ENCODE results near the gene FOXJ3. TPM values are rescaled to one million over a fixed set of nuclear protein-coding genes. Genes with fewer than 3 reads are reported as not detected.

The FOXJ3 gene
- total RNA-seq, 2 donors from 2014 or later = 44.5 to 47.5 TPM

DNA sequence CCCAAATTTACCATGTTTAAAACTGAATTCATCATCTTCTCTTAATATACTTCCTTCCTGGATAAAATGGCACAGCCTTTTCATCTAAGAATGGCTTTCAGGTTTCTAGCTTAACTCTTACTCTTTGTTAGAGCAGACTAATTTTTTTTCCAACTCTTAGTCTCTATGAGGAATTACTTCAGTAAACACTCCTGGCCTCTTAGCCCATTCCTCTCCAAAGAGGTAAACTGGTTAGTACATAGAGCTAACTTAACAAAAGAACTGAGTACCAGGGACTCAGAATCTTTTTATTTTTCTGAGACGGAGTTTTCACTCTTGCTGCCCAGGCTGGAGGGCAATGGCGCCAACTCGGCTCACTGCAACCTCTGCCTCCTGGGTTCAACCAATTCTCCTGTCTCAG lies 21.1 kb downstream of the FOXJ3 start:
- H3K4me3 Mint-ChIP-seq = no peak overlapping the region
- no peak overlapping the region for H3K27ac Mint-ChIP-seq
- peaks cover 2 to 8% of the 10 kb centered on the region in 2 donors for H3K36me3 Mint-ChIP-seq (ENCODE audit: insufficient read depth in 2 of 2)
- no peaks in the 10 kb centered on the region for H3K27me3 Mint-ChIP-seq (ENCODE audit: low read depth)
- peaks cover 60% of the 10 kb centered on the region for H3K4me1 Mint-ChIP-seq (ENCODE audit: low read depth)
- no peak for ATAC-seq (replicated peaks in 1 of 2)
- no peak for DNase-seq
- no peaks in the 10 kb centered on the region for H3K9me3 Mint-ChIP-seq

DNA sequence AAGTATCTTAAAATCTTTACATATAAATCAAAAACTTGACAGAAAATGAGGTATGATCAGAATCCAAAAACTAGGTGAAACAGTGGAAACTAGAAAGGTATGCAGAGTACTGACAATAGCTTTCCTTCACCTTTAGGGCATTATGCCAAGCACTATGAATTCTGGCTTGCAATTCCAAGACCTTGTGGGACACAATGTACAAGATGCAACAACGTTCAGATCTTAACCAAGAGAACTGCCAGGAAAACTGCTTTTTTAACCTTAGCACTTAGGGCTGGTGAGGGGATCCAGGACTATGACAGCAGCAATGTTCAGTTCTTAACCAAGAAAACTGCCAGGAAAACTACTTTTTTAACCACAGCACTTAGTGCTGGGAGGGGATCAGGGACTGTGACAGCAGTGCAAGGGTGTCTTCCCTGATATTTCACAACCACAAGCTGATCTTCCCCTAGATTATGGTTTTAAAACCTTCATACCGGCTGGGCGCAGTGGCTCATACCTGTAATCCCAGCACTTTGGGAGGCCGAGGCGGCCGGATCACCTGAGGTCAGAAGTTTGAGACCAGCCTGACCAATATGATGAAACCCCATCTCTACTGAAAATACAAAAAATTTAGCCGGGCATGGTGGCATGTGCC lies 22.3 kb downstream of the FOXJ3 start:
- Mint-ChIP-seq H3K27me3 (ENCODE audit: low read depth) (no peaks in the 10 kb centered on the region), H3K27ac (no peak overlapping the region), H3K4me3 (no peak overlapping the region), H3K4me1 (ENCODE audit: low read depth) (peaks cover 57% of the 10 kb centered on the region), H3K9me3 (no peaks in the 10 kb centered on the region), H3K36me3 (ENCODE audit: insufficient read depth in 2 of 2) (peaks cover 2 to 12% of the 10 kb centered on the region in 2 donors)
- DNase-seq = no peak
- no peak for ATAC-seq (replicated peaks in 1 of 2)

DNA sequence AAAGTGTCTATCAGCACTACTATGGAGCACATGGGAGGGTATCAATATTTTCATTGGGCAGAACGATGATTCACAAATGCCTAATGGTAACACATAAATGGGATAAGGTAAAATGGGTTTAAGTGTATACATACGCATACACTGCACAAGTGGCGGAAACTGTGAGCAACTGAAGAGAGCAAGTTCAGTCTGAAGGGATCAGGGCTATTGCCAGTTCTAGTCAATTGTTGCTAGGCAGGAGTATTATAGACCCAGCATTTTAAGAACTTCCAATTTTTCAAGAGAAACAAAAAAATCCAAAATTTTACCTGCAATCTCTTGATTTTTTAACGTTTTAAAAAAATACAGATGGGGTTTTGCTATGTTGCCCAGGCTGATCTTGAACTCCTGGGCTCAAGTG lies 23.1 kb downstream of the FOXJ3 start:
- peaks cover 2 to 12% of the 10 kb centered on the region in 2 donors for H3K36me3 Mint-ChIP-seq (ENCODE audit: insufficient read depth in 2 of 2)
- peaks cover 50% of the 10 kb centered on the region for H3K4me1 Mint-ChIP-seq (ENCODE audit: low read depth)
- H3K27ac Mint-ChIP-seq = no peak overlapping the region
- DNase-seq (no peak), ATAC-seq (replicated peaks in 1 of 2) (no peak)
- no peak overlapping the region for H3K4me3 Mint-ChIP-seq
- no peaks in the 10 kb centered on the region for H3K27me3 Mint-ChIP-seq (ENCODE audit: low read depth)
- H3K9me3 Mint-ChIP-seq = no peaks in the 10 kb centered on the region

DNA sequence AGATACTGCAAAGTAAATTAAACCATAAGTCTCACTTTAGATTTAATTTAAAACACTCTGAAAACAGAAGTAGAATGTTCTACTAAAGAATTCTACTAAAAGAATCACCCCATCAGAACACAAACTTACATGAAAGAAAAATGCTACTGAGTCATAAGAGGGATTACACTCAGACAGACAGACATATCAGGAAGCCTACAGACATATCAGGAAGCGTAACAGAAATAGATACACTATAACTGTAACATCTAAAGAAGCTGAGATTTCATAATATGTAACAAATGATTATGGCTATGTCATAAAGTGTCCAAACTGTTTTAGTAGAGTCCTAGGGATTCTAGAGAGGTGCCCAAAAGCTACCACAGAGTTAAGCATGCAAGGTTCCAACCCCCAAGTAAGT lies 23.9 kb downstream of the FOXJ3 start:
- Mint-ChIP-seq H3K4me3 (peak overlapping the region in 1 of 2 donors; percentile 6), H3K27ac (peak overlapping the region; percentile 31), H3K36me3 (ENCODE audit: insufficient read depth in 2 of 2) (peaks cover 4 to 12% of the 10 kb centered on the region in 2 donors), H3K9me3 (no peaks in the 10 kb centered on the region), H3K4me1 (ENCODE audit: low read depth) (peaks cover 45% of the 10 kb centered on the region), H3K27me3 (ENCODE audit: low read depth) (no peaks in the 10 kb centered on the region)
- no peak for DNase-seq
- ATAC-seq (replicated peaks in 1 of 2) = peak; percentile 45 to 85

DNA sequence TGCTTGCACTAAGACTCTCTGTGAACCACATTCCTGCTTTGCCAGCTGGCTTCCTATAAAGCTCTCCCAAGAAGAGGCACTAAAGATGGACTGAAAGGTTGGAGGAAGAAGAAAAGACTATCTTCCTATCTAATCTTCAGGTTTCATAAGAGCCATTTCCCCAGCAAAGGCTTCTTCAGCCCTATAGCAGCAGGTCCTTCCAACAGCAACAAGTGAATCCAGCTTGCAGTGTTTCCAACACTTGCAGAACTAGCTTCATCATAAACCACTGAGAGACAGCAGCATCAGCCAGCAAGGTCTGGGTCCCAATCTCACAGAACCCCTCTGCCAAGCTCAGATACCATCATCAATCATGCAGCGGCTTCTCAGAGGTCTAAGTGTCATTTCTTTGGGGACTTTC lies 28.1 kb downstream of the FOXJ3 start:
- Mint-ChIP-seq H3K4me3 (no peak overlapping the region), H3K27me3 (ENCODE audit: low read depth) (no peaks in the 10 kb centered on the region), H3K9me3 (peaks cover 3 to 4% of the 10 kb centered on the region in 2 donors), H3K27ac (no peak overlapping the region), H3K36me3 (ENCODE audit: insufficient read depth in 2 of 2) (peaks cover 8 to 31% of the 10 kb centered on the region in 2 donors), H3K4me1 (ENCODE audit: low read depth) (peaks cover 19% of the 10 kb centered on the region)
- no peak for ATAC-seq (replicated peaks in 1 of 2)
- no peak for DNase-seq

DNA sequence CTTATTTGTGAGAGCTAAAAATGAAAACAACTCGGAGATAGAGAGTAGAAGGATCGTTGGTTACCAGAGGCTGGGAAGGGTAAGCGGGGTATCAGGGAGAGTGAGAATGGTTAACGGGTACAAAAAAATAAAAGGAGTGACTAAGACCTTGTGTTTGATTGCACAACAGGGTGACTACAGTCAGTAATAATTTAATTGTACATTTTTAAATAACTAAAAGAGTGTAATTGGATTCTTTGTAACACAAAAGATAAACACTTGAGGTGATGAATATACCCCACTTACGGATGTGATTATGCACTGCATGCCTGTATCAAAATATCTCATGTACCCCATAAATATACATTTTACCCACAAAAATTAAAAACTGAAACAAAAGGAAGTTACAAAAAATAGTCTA lies 29.4 kb downstream of the FOXJ3 start:
- ATAC-seq (replicated peaks in 1 of 2) (no peak), DNase-seq (no peak)
- Mint-ChIP-seq H3K9me3 (peaks cover 7 to 10% of the 10 kb centered on the region in 2 donors), H3K27me3 (ENCODE audit: low read depth) (no peaks in the 10 kb centered on the region), H3K36me3 (ENCODE audit: insufficient read depth in 2 of 2) (peaks cover 11 to 39% of the 10 kb centered on the region in 2 donors), H3K4me1 (ENCODE audit: low read depth) (peaks cover 8% of the 10 kb centered on the region), H3K4me3 (no peak overlapping the region), H3K27ac (no peak overlapping the region)

DNA sequence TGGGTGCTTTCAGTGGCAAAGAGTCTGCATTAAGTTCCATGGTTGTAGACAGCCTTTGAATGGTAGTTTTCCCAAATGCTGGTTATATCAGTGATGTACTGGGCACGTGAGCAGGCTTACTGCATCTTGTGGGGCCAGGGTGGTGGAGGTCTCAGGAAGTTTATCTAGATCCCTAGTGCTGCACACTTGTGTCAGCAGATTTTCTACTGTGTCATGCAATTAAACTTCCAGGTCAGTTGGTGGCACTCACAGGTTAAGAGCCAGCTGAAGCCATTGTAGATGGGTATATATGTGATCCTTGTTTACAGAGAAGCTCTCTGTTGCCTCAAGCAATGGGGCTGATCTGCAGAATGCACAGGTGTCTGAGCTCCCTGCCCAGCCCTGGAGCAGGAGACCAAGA lies 33.0 kb downstream of the FOXJ3 start:
- Mint-ChIP-seq H3K27ac (no peak overlapping the region), H3K9me3 (peaks cover 13 to 17% of the 10 kb centered on the region in 2 donors), H3K27me3 (ENCODE audit: low read depth) (no peaks in the 10 kb centered on the region), H3K36me3 (ENCODE audit: insufficient read depth in 2 of 2) (peaks cover 19 to 45% of the 10 kb centered on the region in 2 donors), H3K4me1 (ENCODE audit: low read depth) (peaks cover 28% of the 10 kb centered on the region), H3K4me3 (no peak overlapping the region)
- ATAC-seq (replicated peaks in 1 of 2) (no peak), DNase-seq (no peak)

DNA sequence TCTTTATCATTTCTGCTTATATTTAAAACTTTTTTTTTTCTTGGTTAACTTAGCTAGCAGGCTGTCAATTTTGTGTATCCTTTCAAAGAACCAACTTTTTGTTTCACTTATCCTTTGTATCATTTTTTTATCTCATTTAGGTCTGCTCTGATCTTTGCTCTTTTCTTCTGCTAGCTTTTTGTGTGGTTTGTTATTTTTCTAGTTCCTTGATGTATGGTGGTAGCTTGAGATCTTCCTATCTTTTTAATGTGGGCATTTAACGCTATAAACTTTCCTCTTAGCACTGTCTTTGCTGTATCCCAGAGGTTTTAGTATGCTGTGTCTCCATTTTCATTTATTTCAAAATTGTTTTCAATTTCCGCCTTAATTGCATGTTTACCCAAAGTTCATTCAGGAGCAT lies 36.5 kb downstream of the FOXJ3 start:
- H3K4me1 Mint-ChIP-seq (ENCODE audit: low read depth) = peaks cover 23% of the 10 kb centered on the region
- DNase-seq (no peak), ATAC-seq (replicated peaks in 1 of 2) (no peak)
- H3K36me3 Mint-ChIP-seq (ENCODE audit: insufficient read depth in 2 of 2) = peaks cover 16 to 31% of the 10 kb centered on the region in 2 donors
- no peak overlapping the region for H3K4me3 Mint-ChIP-seq
- H3K27me3 Mint-ChIP-seq (ENCODE audit: low read depth) = no peaks in the 10 kb centered on the region
- H3K27ac Mint-ChIP-seq = peak overlapping the region; percentile 54
- peaks cover 16% of the 10 kb centered on the region in 2 donors for H3K9me3 Mint-ChIP-seq

DNA sequence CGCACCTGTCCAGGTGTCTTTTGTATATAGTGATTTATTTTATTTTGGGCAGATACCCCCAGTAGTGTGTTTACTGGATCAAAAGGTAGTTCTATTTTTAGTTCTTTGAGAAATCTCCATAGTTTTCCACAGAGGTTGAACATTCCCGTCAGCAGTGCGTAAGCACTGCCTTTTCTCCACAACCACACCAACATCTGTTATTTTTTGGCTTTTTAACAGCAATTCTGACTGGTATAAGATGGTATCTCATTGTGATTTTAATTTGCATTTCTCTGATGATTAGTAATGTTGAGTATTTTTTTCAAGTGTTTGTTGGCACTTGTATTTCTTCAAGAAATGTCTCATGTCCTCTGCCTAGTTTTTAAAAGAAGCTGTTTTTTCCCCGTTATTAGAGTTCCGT lies 39.2 kb downstream of the FOXJ3 start:
- no peak overlapping the region for H3K27ac Mint-ChIP-seq
- no peak overlapping the region for H3K4me3 Mint-ChIP-seq
- H3K27me3 Mint-ChIP-seq (ENCODE audit: low read depth) = no peaks in the 10 kb centered on the region
- H3K36me3 Mint-ChIP-seq (ENCODE audit: insufficient read depth in 2 of 2) = peaks cover 12 to 20% of the 10 kb centered on the region in 2 donors
- DNase-seq = no peak
- H3K4me1 Mint-ChIP-seq (ENCODE audit: low read depth) = peaks cover 28% of the 10 kb centered on the region
- peaks cover 6 to 12% of the 10 kb centered on the region in 2 donors for H3K9me3 Mint-ChIP-seq
- ATAC-seq (replicated peaks in 1 of 2) = no peak

DNA sequence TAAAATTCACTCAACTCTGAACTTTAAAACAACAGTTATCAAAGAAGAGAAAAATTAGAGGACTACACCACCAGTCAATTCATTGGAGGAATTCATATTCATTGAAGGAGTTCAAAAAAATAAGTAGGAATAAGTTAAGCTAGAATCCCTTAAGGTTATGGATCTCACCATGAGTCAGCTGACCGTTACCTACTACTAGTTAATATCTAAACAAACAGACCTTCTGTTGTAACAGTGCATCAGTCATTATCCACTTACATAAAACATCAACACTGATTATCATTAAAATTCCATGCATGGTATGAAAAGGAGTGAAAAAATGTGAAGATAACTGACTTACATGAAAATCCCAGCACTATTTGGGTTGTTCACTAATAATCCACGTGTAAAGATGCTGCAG lies 44.9 kb downstream of the FOXJ3 start:
- no peak overlapping the region for H3K4me3 Mint-ChIP-seq
- H3K4me1 Mint-ChIP-seq (ENCODE audit: low read depth) = peaks cover 12% of the 10 kb centered on the region
- ATAC-seq (replicated peaks in 1 of 2) (no peak), DNase-seq (no peak)
- no peak overlapping the region for H3K27ac Mint-ChIP-seq
- no peaks in the 10 kb centered on the region for H3K9me3 Mint-ChIP-seq
- H3K27me3 Mint-ChIP-seq (ENCODE audit: low read depth) = no peaks in the 10 kb centered on the region
- peaks cover 0 to 4% of the 10 kb centered on the region in 2 donors for H3K36me3 Mint-ChIP-seq (ENCODE audit: insufficient read depth in 2 of 2)

DNA sequence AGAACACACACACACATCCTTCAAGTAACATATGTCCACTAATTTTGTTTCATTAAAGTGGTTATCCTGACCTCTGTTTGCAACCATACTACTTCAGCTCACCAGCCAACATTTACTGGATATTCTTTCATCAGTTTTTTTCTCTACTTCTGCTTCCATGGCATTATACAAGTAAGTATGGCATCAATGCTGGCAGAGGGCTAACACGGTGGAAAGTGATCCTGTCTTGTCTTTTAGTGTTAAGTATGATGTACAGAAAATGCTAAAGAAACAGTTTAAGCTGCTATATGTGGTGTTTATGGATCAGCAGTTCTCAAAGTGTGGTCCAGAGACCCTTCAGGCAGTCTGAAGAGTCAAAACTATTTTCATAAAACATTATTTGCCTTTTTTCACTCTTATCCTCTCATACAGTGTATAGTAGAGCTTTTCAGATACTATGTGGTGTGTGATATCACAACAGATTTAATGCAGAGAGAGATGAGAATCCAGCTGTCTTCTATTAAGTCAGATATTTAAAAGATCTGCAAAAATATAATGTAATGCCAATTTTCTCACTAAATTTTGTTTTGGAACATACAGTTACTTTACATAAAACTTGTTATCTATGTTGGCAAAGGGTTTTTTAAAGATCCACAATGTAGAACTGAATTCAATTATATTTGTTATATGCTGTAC lies 46.6 kb downstream of the FOXJ3 start:
- Mint-ChIP-seq H3K4me1 (ENCODE audit: low read depth) (peaks cover 21% of the 10 kb centered on the region), H3K9me3 (no peaks in the 10 kb centered on the region), H3K27ac (no peak overlapping the region), H3K36me3 (ENCODE audit: insufficient read depth in 2 of 2) (peaks cover 0 to 4% of the 10 kb centered on the region in 2 donors), H3K4me3 (no peak overlapping the region), H3K27me3 (ENCODE audit: low read depth) (no peaks in the 10 kb centered on the region)
- DNase-seq = no peak
- ATAC-seq (replicated peaks in 1 of 2) = no peak

DNA sequence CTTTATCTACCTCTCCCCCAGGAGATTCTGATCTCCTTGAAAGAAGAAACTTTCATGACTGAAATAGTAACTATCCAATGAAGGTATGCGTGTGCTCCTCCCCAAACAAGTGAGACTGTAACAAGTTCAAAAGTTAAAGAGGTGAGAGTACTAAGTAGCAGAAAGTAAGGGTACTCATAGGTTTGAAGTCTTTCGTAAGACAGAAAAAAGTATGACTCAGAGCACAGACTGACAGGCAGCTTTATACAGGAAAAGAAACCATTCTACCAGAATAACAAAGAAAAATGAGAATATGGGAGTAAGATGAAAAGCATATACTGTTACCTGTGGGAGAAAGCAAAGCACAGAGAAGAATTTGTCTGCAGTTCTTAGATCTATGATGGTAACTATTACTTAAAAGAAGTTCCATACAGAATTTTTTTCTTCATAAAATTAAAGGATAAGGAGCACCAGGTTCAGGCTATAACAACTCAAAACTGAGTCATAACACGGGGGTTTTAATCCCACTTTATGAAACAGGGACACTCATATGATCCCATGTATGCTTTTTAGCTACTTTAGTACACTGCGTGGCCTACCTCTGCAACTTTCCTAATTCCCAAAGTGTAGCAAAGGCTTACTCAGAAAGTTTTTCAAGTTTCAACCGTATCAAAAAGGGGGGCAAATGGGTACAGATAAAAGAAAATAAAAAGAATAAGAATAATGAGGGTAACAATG lies 52.0 kb downstream of the FOXJ3 start:
- Mint-ChIP-seq H3K4me3 (peak overlapping the region; percentile 51 to 71), H3K27ac (peak overlapping the region; percentile 64), H3K36me3 (ENCODE audit: insufficient read depth in 2 of 2) (peaks cover 0 to 5% of the 10 kb centered on the region in 2 donors), H3K27me3 (ENCODE audit: low read depth) (no peaks in the 10 kb centered on the region), H3K4me1 (ENCODE audit: low read depth) (peaks cover 57% of the 10 kb centered on the region), H3K9me3 (no peaks in the 10 kb centered on the region)
- DNase-seq = no peak
- ATAC-seq (replicated peaks in 1 of 2) = peak; percentile 98 to 99

DNA sequence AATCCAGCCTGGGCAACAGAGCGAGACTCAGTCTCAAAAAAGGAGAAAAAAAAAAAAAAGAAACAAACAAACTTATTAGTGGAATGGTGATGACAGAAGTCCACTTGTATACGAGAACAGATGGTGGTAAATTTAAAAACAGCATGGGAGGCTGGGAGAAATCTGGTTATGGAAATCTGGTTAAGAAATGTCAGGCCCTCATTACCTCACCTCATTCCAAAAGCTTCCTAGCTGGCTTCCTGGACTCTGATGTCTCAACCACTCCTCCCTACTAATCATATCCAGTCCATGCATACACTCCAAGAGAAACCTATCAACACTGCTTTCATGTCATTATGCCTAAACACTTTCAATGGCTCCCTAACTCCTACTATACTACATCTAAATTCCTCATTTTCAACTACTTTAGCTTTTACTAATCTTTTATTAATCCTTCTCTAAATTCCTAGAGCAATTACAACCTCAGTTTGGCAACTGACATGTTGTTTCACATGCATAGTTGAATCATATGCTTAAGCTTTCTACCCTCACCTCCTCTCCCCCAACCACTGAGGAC lies 52.9 kb downstream of the FOXJ3 start:
- Mint-ChIP-seq H3K9me3 (no peaks in the 10 kb centered on the region), H3K36me3 (ENCODE audit: insufficient read depth in 2 of 2) (peaks cover 0 to 7% of the 10 kb centered on the region in 2 donors), H3K4me1 (ENCODE audit: low read depth) (peaks cover 58% of the 10 kb centered on the region), H3K27me3 (ENCODE audit: low read depth) (no peaks in the 10 kb centered on the region), H3K4me3 (peak overlapping the region in 1 of 2 donors; percentile 71), H3K27ac (peak overlapping the region; percentile 64)
- no peak for DNase-seq
- no peak for ATAC-seq (replicated peaks in 1 of 2)
